IgD-negative memory B cell (primary cell): ENCODE results near the gene LRP1B. TPM values are rescaled to one million over a fixed set of nuclear protein-coding genes. Genes with fewer than 3 reads are reported as not detected.

Experiments
- H3K27ac Mint-ChIP-seq, 3 donors: one replicate each; pipeline ENCODE4 v1.8.0; 2020 to 2022; ENCODE audit warnings: mild to moderate bottlenecking in 3 of 3, mixed read lengths in 3 of 3, moderate library complexity in 1 of 3
- H3K27me3 Mint-ChIP-seq: one replicate; pipeline ENCODE4 v1.8.0; 2021; ENCODE audit warnings: mixed read lengths
- H3K36me3 Mint-ChIP-seq: one replicate; pipeline ENCODE4 v1.8.0; 2020; ENCODE audit warnings: mild to moderate bottlenecking, mixed read lengths
- H3K4me1 Mint-ChIP-seq, 3 donors: one replicate each; pipeline ENCODE4 v1.8.0; 2020 to 2022; ENCODE audit warnings: mixed read lengths in 3 of 3, mild to moderate bottlenecking in 1 of 3
- H3K4me3 Mint-ChIP-seq, 4 donors: one replicate each; pipeline ENCODE4 v1.8.0; 2020 to 2022; ENCODE audit warnings: mild to moderate bottlenecking in 4 of 4, mixed read lengths in 4 of 4, moderate library complexity in 3 of 4
- H3K9me3 Mint-ChIP-seq, 3 donors: one replicate each; pipeline ENCODE4 v1.8.0; 2020 to 2021; ENCODE audit warnings: mixed read lengths in 3 of 3, mild to moderate bottlenecking in 1 of 3
- polyA plus RNA-seq: library from polyadenylated mRNA; unstranded; fragments of 300-500 nt; fragmentation: Illumina TruSeq; gene quantifications from one replicate; pipeline ENCODE4 v1.2.3, GENCODE V29; 2021

Gene LRP1B
- polyA plus RNA-seq, 1 donor from 2014 or later = not detected

- Mint-ChIP-seq H3K27me3 (no peaks in the 10 kb centered on the region), H3K4me1 (no peaks in the 10 kb centered on the region), H3K36me3 (no peaks in the 10 kb centered on the region), H3K4me3 (no peak overlapping the region), H3K9me3 (peaks cover 0 to 6% (median 2%) of the 10 kb centered on the region in 3 donors), H3K27ac (no peak overlapping the region)
Observed at GRCh38 chr2:140910683-140911082, 1220.1 kb downstream of the LRP1B start.

- Mint-ChIP-seq H3K9me3 (peaks cover 0 to 2% (median 2%) of the 10 kb centered on the region in 3 donors), H3K27me3 (no peaks in the 10 kb centered on the region), H3K4me1 (no peaks in the 10 kb centered on the region), H3K4me3 (no peak overlapping the region), H3K36me3 (no peaks in the 10 kb centered on the region), H3K27ac (no peak overlapping the region)
Observed at GRCh38 chr2:140905083-140905781, 1225.6 kb downstream of the LRP1B start.

DNA sequence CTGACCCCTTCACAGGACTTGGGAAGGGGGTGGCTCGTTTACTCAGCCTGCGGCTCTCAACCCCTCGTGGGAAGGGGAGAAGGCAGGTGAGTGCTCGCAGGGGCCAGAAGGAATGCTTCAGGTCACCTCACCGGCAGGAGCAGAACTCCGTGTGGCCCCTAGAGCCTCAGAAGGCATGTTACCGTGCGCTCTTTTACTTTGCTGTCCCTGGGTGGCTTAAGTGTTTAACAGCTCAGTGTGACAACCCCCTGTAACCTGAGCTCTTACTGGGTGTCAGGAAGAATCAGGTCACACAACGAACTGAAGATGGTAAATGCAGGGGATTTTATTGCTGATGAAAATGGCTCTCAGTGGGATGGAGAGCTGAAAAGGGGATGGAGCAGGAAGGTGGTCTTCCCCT lies 1235.4 kb downstream of the LRP1B start:
- Mint-ChIP-seq H3K4me1 (no peaks in the 10 kb centered on the region), H3K9me3 (peaks cover 0 to 6% (median 2%) of the 10 kb centered on the region in 3 donors), H3K36me3 (no peaks in the 10 kb centered on the region), H3K4me3 (no peak overlapping the region), H3K27ac (no peak overlapping the region), H3K27me3 (no peaks in the 10 kb centered on the region)

DNA sequence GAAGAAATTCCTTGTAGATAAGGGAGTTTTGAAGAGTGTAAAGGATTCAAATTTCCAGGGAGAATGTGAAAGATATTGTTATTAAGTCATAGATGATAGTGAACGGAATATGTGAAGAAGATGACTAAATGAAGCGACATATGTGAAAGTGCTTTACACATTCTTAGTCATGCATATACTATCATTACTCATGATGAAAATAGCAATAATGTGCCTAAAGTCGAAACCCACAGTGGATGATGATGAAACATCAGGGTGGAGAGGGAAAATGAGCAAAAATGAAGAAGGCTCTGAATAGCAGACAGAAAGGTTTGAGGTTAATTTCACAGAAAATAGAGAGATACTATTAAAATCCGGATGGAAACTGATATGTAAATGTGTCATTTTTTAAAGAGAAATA lies 1237.1 kb downstream of the LRP1B start:
- Mint-ChIP-seq H3K27ac (no peak overlapping the region), H3K36me3 (no peaks in the 10 kb centered on the region), H3K4me3 (no peak overlapping the region), H3K9me3 (peaks cover 1 to 6% (median 2%) of the 10 kb centered on the region in 3 donors), H3K27me3 (no peaks in the 10 kb centered on the region), H3K4me1 (no peaks in the 10 kb centered on the region)

- H3K27ac Mint-ChIP-seq = no peak overlapping the region
- H3K4me1 Mint-ChIP-seq = no peaks in the 10 kb centered on the region
- H3K27me3 Mint-ChIP-seq = no peaks in the 10 kb centered on the region
- H3K9me3 Mint-ChIP-seq = peaks cover 0 to 6% (median 1%) of the 10 kb centered on the region in 3 donors
- no peaks in the 10 kb centered on the region for H3K36me3 Mint-ChIP-seq
- H3K4me3 Mint-ChIP-seq = no peak overlapping the region
Observed at GRCh38 chr2:140892911-140893637, 1237.7 kb downstream of the LRP1B start.

DNA sequence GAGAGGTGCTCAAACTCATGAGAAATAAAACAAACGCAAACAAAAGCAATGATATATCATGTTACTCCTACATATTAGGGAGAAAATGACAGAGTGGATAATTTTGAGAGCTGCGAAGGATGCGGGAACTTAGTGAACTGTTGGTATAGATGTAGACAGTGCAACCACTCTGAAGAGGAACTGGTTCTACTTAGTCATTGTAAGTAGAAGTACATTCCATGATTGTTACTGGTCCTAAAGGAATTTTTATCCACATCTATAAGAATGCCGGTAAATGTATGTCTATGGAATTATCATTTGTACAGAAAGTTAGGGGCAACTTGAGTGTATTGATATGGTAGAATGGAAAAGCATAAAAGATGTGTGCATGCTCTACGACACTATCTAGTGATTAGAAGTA lies 1238.4 kb downstream of the LRP1B start:
- H3K36me3 Mint-ChIP-seq = no peaks in the 10 kb centered on the region
- no peak overlapping the region for H3K4me3 Mint-ChIP-seq
- H3K27ac Mint-ChIP-seq = no peak overlapping the region

DNA sequence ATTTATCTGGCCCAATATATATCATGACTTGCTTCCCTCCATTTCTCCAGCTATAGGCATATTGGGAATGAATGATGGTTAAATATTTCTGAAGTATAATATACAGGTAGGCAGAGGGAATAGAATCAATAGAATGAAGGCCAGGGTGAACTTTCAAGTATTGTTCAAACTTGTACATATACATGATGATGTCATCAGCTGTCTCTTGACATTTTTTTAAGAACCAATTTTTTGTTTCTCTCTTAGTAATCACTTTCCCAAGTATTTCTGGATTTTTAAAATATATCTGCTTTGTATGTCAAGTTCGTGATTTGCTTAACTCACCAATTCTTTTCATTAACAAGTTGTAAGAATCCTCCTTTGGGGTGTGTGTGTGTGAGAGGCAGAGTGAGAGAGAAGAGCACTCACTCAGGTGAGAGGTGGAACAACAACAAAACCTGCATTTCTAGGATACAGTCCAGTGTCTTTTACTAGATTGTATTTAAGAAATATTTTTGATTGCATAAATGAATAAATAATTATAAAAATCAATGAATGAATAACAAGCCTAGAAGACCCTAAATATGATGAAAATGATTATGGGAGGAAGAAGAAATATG lies 1239.1 kb downstream of the LRP1B start:
- Mint-ChIP-seq H3K4me3 (no peak overlapping the region), H3K4me1 (no peaks in the 10 kb centered on the region), H3K27me3 (no peaks in the 10 kb centered on the region), H3K27ac (no peak overlapping the region), H3K36me3 (no peaks in the 10 kb centered on the region), H3K9me3 (peaks cover 0 to 6% (median 1%) of the 10 kb centered on the region in 3 donors)

More for the DNA sequence above, 1238.4 kb downstream of the LRP1B start:
- Mint-ChIP-seq H3K27me3 (no peaks in the 10 kb centered on the region), H3K4me1 (no peaks in the 10 kb centered on the region), H3K9me3 (peaks cover 0 to 6% (median 1%) of the 10 kb centered on the region in 3 donors)

DNA sequence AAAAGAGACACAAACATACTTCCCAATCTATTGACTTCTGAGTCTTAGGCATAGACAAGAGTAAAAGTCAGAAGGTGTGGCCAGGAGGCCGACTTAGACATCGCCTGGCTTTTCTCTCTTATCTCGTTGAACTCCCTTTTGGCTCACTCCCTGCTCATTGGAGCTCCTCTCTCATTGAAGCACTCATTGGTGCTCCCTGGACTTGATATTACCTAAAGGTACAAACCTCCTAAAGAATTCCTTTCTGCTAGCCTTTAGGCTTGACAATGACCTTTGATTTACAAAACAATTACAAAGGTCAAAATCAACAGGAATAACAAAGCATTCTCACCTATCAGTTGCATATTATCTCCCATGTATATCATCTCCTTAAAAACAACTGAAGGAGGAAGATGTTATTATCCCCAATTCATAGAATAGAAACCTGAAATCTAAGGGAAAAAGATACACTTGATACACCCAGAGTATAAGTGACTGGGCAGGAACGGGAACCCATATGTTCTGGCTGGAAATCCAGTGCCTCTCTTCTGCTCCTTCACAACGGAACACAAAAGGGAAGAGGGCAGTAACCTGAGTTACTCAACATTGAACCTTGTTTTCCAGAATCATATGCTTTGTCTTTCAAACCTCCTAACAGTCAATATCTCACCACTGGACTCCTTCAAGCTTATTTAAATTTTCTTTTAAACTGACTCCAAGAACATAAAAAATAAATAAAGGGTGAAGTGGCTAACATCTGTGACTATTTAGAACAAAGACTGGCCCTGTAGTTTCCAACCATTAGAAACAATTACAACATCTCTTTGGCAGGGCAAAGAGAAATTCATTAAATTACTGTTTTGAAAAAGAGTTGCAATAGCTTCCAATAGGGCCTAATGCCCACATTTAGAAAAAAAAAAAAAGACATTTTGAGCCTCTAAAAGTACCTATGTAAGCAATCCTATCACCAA lies 1247.9 kb downstream of the LRP1B start:
- peaks cover 0 to 2% (median 2%) of the 10 kb centered on the region in 3 donors for H3K9me3 Mint-ChIP-seq
- H3K27ac Mint-ChIP-seq = no peak overlapping the region
- no peak overlapping the region for H3K4me3 Mint-ChIP-seq
- no peaks in the 10 kb centered on the region for H3K36me3 Mint-ChIP-seq
- H3K27me3 Mint-ChIP-seq = no peaks in the 10 kb centered on the region
- no peaks in the 10 kb centered on the region for H3K4me1 Mint-ChIP-seq

- Mint-ChIP-seq H3K4me1 (no peaks in the 10 kb centered on the region), H3K27ac (no peak overlapping the region), H3K9me3 (peaks cover 2 to 9% (median 2%) of the 10 kb centered on the region in 3 donors), H3K36me3 (peaks cover 2% of the 10 kb centered on the region), H3K4me3 (no peak overlapping the region), H3K27me3 (no peaks in the 10 kb centered on the region)
Observed at GRCh38 chr2:140880573-140880972, 1250.2 kb downstream of the LRP1B start.

- Mint-ChIP-seq H3K4me3 (no peak overlapping the region), H3K27me3 (no peaks in the 10 kb centered on the region), H3K36me3 (peaks cover 2% of the 10 kb centered on the region), H3K4me1 (no peaks in the 10 kb centered on the region), H3K9me3 (peaks cover 0 to 9% (median 4%) of the 10 kb centered on the region in 3 donors), H3K27ac (no peak overlapping the region)
Observed at GRCh38 chr2:140876015-140876414, 1254.8 kb downstream of the LRP1B start.

- Mint-ChIP-seq H3K4me3 (no peak overlapping the region), H3K27ac (no peak overlapping the region), H3K27me3 (no peaks in the 10 kb centered on the region), H3K4me1 (no peaks in the 10 kb centered on the region), H3K36me3 (peaks cover 2% of the 10 kb centered on the region), H3K9me3 (peaks cover 0 to 11% (median 2%) of the 10 kb centered on the region in 3 donors)
Observed at GRCh38 chr2:140873915-140874531, 1256.8 kb downstream of the LRP1B start.

- Mint-ChIP-seq H3K4me3 (no peak overlapping the region), H3K9me3 (peaks cover 1 to 9% (median 2%) of the 10 kb centered on the region in 3 donors), H3K4me1 (no peaks in the 10 kb centered on the region), H3K36me3 (no peaks in the 10 kb centered on the region), H3K27me3 (no peaks in the 10 kb centered on the region), H3K27ac (no peak overlapping the region)
Observed at GRCh38 chr2:140869925-140870324, 1260.9 kb downstream of the LRP1B start.

DNA sequence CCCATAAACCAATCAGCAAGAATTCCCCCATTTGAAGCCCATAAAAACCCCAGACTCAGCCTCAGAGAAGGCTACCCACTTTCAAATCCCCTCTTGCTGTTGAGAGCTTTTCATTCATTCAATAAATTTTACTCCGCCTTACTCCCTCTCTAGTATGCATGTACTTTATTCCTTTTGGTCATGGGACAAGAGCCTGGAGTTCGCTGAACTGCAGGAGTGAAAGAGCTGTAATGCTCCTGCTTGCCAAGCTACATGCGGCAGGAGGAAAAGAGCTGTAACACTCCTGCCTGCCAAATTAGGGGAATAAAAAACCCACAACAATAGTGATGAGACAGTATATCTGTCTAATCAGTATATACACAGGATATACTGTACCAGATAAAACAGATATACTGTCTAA lies 1261.7 kb downstream of the LRP1B start:
- no peaks in the 10 kb centered on the region for H3K27me3 Mint-ChIP-seq
- H3K9me3 Mint-ChIP-seq = peaks cover 0 to 9% (median 1%) of the 10 kb centered on the region in 3 donors
- H3K27ac Mint-ChIP-seq = no peak overlapping the region
- no peaks in the 10 kb centered on the region for H3K4me1 Mint-ChIP-seq
- H3K36me3 Mint-ChIP-seq = no peaks in the 10 kb centered on the region
- H3K4me3 Mint-ChIP-seq = no peak overlapping the region

DNA sequence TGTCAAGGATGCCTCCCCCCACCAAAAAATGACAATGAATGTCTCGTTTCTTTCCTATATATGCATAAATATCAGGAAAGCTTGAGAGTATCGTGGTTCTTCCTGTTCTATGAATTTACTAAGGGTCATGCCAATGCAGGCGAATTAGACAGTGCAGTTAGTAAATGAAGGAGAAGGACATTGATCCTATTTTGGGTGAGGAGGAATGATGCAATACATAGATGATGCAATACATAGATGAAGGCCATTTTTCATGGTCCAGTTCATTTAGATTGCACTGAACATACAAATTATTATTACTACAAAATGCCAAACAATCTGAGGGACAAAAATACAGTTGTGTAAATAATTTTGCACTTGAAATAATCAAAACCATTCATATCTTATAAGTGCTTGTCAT lies 1265.0 kb downstream of the LRP1B start:
- H3K4me3 Mint-ChIP-seq = no peak overlapping the region
- H3K36me3 Mint-ChIP-seq = no peaks in the 10 kb centered on the region
- no peak overlapping the region for H3K27ac Mint-ChIP-seq
- no peaks in the 10 kb centered on the region for H3K27me3 Mint-ChIP-seq
- peaks cover 0 to 9% (median 1%) of the 10 kb centered on the region in 3 donors for H3K9me3 Mint-ChIP-seq
- no peaks in the 10 kb centered on the region for H3K4me1 Mint-ChIP-seq
